CD4-positive, CD25-positive, alpha-beta regulatory T cell (primary cell): ENCODE data around the gene PTPRR. TPM values are rescaled to one million over a fixed set of nuclear protein-coding genes. Genes with fewer than 3 reads are reported as not detected.

Source experiments
- ATAC-seq, 2 donors: fragments of 150-1000 bp; cut with Tn5 transposase; one replicate each; pipeline ENCODE4 v1.10.0; 2021; ENCODE audit warnings: low read depth in 2 of 2, moderate number of reproducible peaks in 2 of 2, moderate library complexity in 1 of 2
- DNase-seq, 3 donors: peaks; one replicate each; pipeline versions ENCODE4 v3.0.0 to v3.0.0-alpha.2; 2012 to 2022; ENCODE audit warnings: mixed read lengths in 1 of 3
- H3K27ac ChIP-seq: one replicate; pipeline ENCODE4 v1.7.0; 2013; ENCODE audit warnings: mild to moderate bottlenecking, low read length; ENCODE audit not compliant: insufficient read depth, poor library complexity, severe bottlenecking
- H3K27me3 ChIP-seq: one replicate; pipeline ENCODE4 v1.7.0; 2013; ENCODE audit warnings: low read length; ENCODE audit not compliant: control insufficient read depth, insufficient read depth
- H3K36me3 ChIP-seq: one replicate; pipeline ENCODE4 v1.7.0; 2013; ENCODE audit warnings: mild to moderate bottlenecking, low read length, moderate library complexity; ENCODE audit not compliant: control insufficient read depth, insufficient read depth
- H3K4me1 ChIP-seq: 2 replicates; pipeline ENCODE4 v1.7.0; 2013; ENCODE audit warnings: mild to moderate bottlenecking, low read length; ENCODE audit not compliant: insufficient read depth, control insufficient read depth, poor library complexity, severe bottlenecking
- H3K4me3 ChIP-seq: one replicate; pipeline ENCODE4 v1.7.0; 2013; ENCODE audit warnings: low read depth, mild to moderate bottlenecking, low read length, moderate library complexity
- H3K9me3 ChIP-seq, 2 experiments: 1 replicate in 1 of 2; 2 replicates in 1 of 2; pipeline ENCODE4 v1.7.0; 2013; ENCODE audit warnings: low read length in 2 of 2, mild to moderate bottlenecking in 1 of 2, moderate library complexity in 1 of 2; ENCODE audit not compliant: control insufficient read depth in 2 of 2
- H3K27ac Mint-ChIP-seq, 3 donors: one replicate each; pipeline ENCODE4 v1.8.0; 2020 to 2022; ENCODE audit warnings: mild to moderate bottlenecking in 3 of 3, mixed read lengths in 3 of 3, moderate library complexity in 2 of 3
- H3K27me3 Mint-ChIP-seq: one replicate; pipeline ENCODE4 v1.8.0; 2022; ENCODE audit warnings: mild to moderate bottlenecking, mixed read lengths
- H3K36me3 Mint-ChIP-seq: one replicate; pipeline ENCODE4 v1.8.0; 2020; ENCODE audit warnings: mixed read lengths
- H3K4me1 Mint-ChIP-seq, 4 donors: one replicate each; pipeline ENCODE4 v1.8.0; 2020 to 2022; ENCODE audit warnings: mixed read lengths in 4 of 4, mild to moderate bottlenecking in 1 of 4
- H3K4me3 Mint-ChIP-seq, 4 donors: one replicate each; pipeline ENCODE4 v1.8.0; 2020 to 2022; ENCODE audit warnings: mild to moderate bottlenecking in 4 of 4, mixed read lengths in 4 of 4, moderate library complexity in 3 of 4
- H3K9me3 Mint-ChIP-seq, 7 donors: one replicate each; pipeline ENCODE4 v1.8.0; 2020 to 2022; ENCODE audit warnings: mixed read lengths in 7 of 7, mild to moderate bottlenecking in 3 of 7, moderate library complexity in 2 of 7
- polyA plus RNA-seq, 4 donors: library from polyadenylated mRNA; unstranded; fragments of 300-500 nt; fragmentation: Illumina TruSeq; gene quantifications; one replicate each; pipeline ENCODE4 v1.2.3, GENCODE V29; 2021
- total RNA-seq: library from RNA; stranded (reverse); gene quantifications from one replicate; pipeline ENCODE4 v1.2.3, GENCODE V29; 2022

Gene PTPRR
- total and polyA plus RNA-seq, 5 donors from 2014 or later: not detected

- no peak for ATAC-seq
- H3K27me3 Mint-ChIP-seq: no peaks in the 10 kb centered on the region
- no peak for DNase-seq
- H3K9me3 Mint-ChIP-seq: peaks cover 0 to 3% (median 0%) of the 10 kb centered on the region in 7 donors
- no peaks in the 10 kb centered on the region for H3K4me1 Mint-ChIP-seq
- Histone ChIP-seq H3K4me1 (no peaks in the 10 kb centered on the region), H3K27me3 (no peaks in the 10 kb centered on the region), H3K9me3 (no peaks in the 10 kb centered on the region), H3K27ac (no peak overlapping the region), H3K4me3 (no peak overlapping the region), H3K36me3 (no peaks in the 10 kb centered on the region)
- H3K27ac Mint-ChIP-seq: no peak overlapping the region
- H3K4me3 Mint-ChIP-seq: no peak overlapping the region
- no peaks in the 10 kb centered on the region for H3K36me3 Mint-ChIP-seq
Measured at GRCh38 chr12:70671698-70672097, 248.8 kb downstream of the PTPRR start.

- H3K27me3 Mint-ChIP-seq: no peaks in the 10 kb centered on the region
- Histone ChIP-seq H3K36me3 (no peaks in the 10 kb centered on the region), H3K4me3 (no peak overlapping the region), H3K27ac (no peak overlapping the region), H3K4me1 (no peaks in the 10 kb centered on the region), H3K27me3 (no peaks in the 10 kb centered on the region), H3K9me3 (no peaks in the 10 kb centered on the region)
- no peak overlapping the region for H3K4me3 Mint-ChIP-seq
- H3K27ac Mint-ChIP-seq: no peak overlapping the region
- H3K9me3 Mint-ChIP-seq: peaks cover 0 to 3% (median 0%) of the 10 kb centered on the region in 7 donors
- no peaks in the 10 kb centered on the region for H3K4me1 Mint-ChIP-seq
- H3K36me3 Mint-ChIP-seq: no peaks in the 10 kb centered on the region
- ATAC-seq: no peak
- no peak for DNase-seq
Measured at GRCh38 chr12:70670948-70671347, 249.6 kb downstream of the PTPRR start.

- ATAC-seq (no peak), DNase-seq (no peak)
- Mint-ChIP-seq H3K9me3 (no peaks in the 10 kb centered on the region), H3K4me3 (no peak overlapping the region), H3K27me3 (no peaks in the 10 kb centered on the region), H3K4me1 (no peaks in the 10 kb centered on the region), H3K27ac (no peak overlapping the region), H3K36me3 (no peaks in the 10 kb centered on the region)
- H3K4me1 ChIP-seq: no peaks in the 10 kb centered on the region
- H3K9me3 ChIP-seq: no peaks in the 10 kb centered on the region
- no peak overlapping the region for H3K4me3 ChIP-seq
- no peaks in the 10 kb centered on the region for H3K27me3 ChIP-seq
- no peaks in the 10 kb centered on the region for H3K36me3 ChIP-seq
- no peak overlapping the region for H3K27ac ChIP-seq
Measured at GRCh38 chr12:70667253-70667652, 253.3 kb downstream of the PTPRR start.

GRCh38 chr12:70666364-70666763 is 254.2 kb downstream of the PTPRR start:
- Mint-ChIP-seq H3K4me1 (peaks cover 0 to 2% (median 0%) of the 10 kb centered on the region in 4 donors), H3K27ac (no peak overlapping the region), H3K9me3 (no peaks in the 10 kb centered on the region), H3K27me3 (no peaks in the 10 kb centered on the region), H3K36me3 (no peaks in the 10 kb centered on the region), H3K4me3 (no peak overlapping the region)
- Histone ChIP-seq H3K4me1 (no peaks in the 10 kb centered on the region), H3K36me3 (no peaks in the 10 kb centered on the region), H3K27ac (no peak overlapping the region), H3K4me3 (no peak overlapping the region), H3K9me3 (no peaks in the 10 kb centered on the region), H3K27me3 (no peaks in the 10 kb centered on the region)
- DNase-seq (no peak), ATAC-seq (no peak)

GRCh38 chr12:70664465-70664881 is 256.1 kb downstream of the PTPRR start:
- H3K4me1 Mint-ChIP-seq: peaks cover 0 to 2% (median 0%) of the 10 kb centered on the region in 4 donors
- H3K36me3 Mint-ChIP-seq: no peaks in the 10 kb centered on the region
- no peaks in the 10 kb centered on the region for H3K36me3 ChIP-seq
- no peak overlapping the region for H3K27ac Mint-ChIP-seq
- no peaks in the 10 kb centered on the region for H3K4me1 ChIP-seq
- H3K27me3 ChIP-seq: no peaks in the 10 kb centered on the region
- DNase-seq: no peak
- H3K9me3 ChIP-seq: no peaks in the 10 kb centered on the region
- H3K4me3 ChIP-seq: no peak overlapping the region
- no peaks in the 10 kb centered on the region for H3K27me3 Mint-ChIP-seq
- no peak overlapping the region for H3K27ac ChIP-seq
- no peak overlapping the region for H3K4me3 Mint-ChIP-seq
- H3K9me3 Mint-ChIP-seq: no peaks in the 10 kb centered on the region
- no peak for ATAC-seq

- Mint-ChIP-seq H3K4me3 (no peak overlapping the region), H3K27me3 (no peaks in the 10 kb centered on the region), H3K4me1 (peaks cover 0 to 2% (median 0%) of the 10 kb centered on the region in 4 donors), H3K27ac (no peak overlapping the region), H3K9me3 (peaks cover 0 to 2% (median 0%) of the 10 kb centered on the region in 7 donors), H3K36me3 (no peaks in the 10 kb centered on the region)
- Histone ChIP-seq H3K4me1 (no peaks in the 10 kb centered on the region), H3K9me3 (no peaks in the 10 kb centered on the region), H3K27ac (no peak overlapping the region), H3K4me3 (no peak overlapping the region), H3K27me3 (no peaks in the 10 kb centered on the region), H3K36me3 (no peaks in the 10 kb centered on the region)
- ATAC-seq (no peak), DNase-seq (no peak)
Measured at GRCh38 chr12:70663838-70664237, 256.7 kb downstream of the PTPRR start.

- Histone ChIP-seq H3K27ac (no peak overlapping the region), H3K4me3 (no peak overlapping the region), H3K36me3 (no peaks in the 10 kb centered on the region), H3K4me1 (no peaks in the 10 kb centered on the region), H3K9me3 (no peaks in the 10 kb centered on the region), H3K27me3 (no peaks in the 10 kb centered on the region)
- Mint-ChIP-seq H3K4me1 (peaks cover 0 to 2% (median 0%) of the 10 kb centered on the region in 4 donors), H3K36me3 (no peaks in the 10 kb centered on the region), H3K9me3 (peaks cover 0 to 4% (median 0%) of the 10 kb centered on the region in 7 donors), H3K27me3 (no peaks in the 10 kb centered on the region), H3K4me3 (no peak overlapping the region), H3K27ac (no peak overlapping the region)
- no peak for ATAC-seq
- no peak for DNase-seq
Measured at GRCh38 chr12:70661466-70662161, 258.9 kb downstream of the PTPRR start.

- H3K9me3 ChIP-seq: no peaks in the 10 kb centered on the region
- H3K27ac ChIP-seq: no peak overlapping the region
- no peaks in the 10 kb centered on the region for H3K36me3 Mint-ChIP-seq
- no peaks in the 10 kb centered on the region for H3K4me1 ChIP-seq
- H3K27me3 ChIP-seq: no peaks in the 10 kb centered on the region
- peak overlapping the region in 1 of 3 donors; percentile 9 for H3K27ac Mint-ChIP-seq
- no peak overlapping the region for H3K4me3 Mint-ChIP-seq
- H3K36me3 ChIP-seq: no peaks in the 10 kb centered on the region
- DNase-seq (peak in 1 of 3 donors; percentile 25), ATAC-seq (no peak)
- H3K4me1 Mint-ChIP-seq: peaks cover 0 to 2% (median 0%) of the 10 kb centered on the region in 4 donors
- H3K27me3 Mint-ChIP-seq: no peaks in the 10 kb centered on the region
- no peak overlapping the region for H3K4me3 ChIP-seq
- H3K9me3 Mint-ChIP-seq: peaks cover 0 to 4% (median 0%) of the 10 kb centered on the region in 7 donors
Measured at GRCh38 chr12:70660620-70661219, 259.8 kb downstream of the PTPRR start.
